Cardiac fibroblast (primary cell): ENCODE results near the gene TIMM22.
"Not testable (repeated sequence)": the region's sequence is repeated elsewhere in the genome, so short reads cannot be mapped to it uniquely, and the experiment has no call there.

Source experiments
- DNase-seq, 2 donors: peaks; one replicate each; pipeline versions ENCODE4 v3.0.0 to v3.0.0-alpha.2; 2010; ENCODE audit warnings: low read depth in 2 of 2
- H3K4me3 ChIP-seq, 2 donors: replicated peaks in 1 of 2; 1 replicate in 1 of 2; 2 replicates in 1 of 2; pipeline ENCODE4 v1.5.1; 2011; ENCODE audit warnings: low read depth in 2 of 2, low read length in 2 of 2, mild to moderate bottlenecking in 2 of 2, moderate library complexity in 1 of 2
- TF ChIP-seq, protein P1 (sequence below): IDR thresholded peaks from one replicate; pipeline ENCODE4 v1.5.1; 2011; ENCODE audit warnings: low read depth, mild to moderate bottlenecking, low read length, inconsistent platforms

The TIMM22 gene

GRCh38 chr17:964876-965275 lies 32.1 kb upstream of the TIMM22 start:
- DNase-seq: no peak
- H3K4me3 ChIP-seq: no peak overlapping the region
- TF ChIP-seq, protein P1, sequence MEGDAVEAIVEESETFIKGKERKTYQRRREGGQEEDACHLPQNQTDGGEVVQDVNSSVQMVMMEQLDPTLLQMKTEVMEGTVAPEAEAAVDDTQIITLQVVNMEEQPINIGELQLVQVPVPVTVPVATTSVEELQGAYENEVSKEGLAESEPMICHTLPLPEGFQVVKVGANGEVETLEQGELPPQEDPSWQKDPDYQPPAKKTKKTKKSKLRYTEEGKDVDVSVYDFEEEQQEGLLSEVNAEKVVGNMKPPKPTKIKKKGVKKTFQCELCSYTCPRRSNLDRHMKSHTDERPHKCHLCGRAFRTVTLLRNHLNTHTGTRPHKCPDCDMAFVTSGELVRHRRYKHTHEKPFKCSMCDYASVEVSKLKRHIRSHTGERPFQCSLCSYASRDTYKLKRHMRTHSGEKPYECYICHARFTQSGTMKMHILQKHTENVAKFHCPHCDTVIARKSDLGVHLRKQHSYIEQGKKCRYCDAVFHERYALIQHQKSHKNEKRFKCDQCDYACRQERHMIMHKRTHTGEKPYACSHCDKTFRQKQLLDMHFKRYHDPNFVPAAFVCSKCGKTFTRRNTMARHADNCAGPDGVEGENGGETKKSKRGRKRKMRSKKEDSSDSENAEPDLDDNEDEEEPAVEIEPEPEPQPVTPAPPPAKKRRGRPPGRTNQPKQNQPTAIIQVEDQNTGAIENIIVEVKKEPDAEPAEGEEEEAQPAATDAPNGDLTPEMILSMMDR: no peak

GRCh38 chr17:965311-965989 lies 31.5 kb upstream of the TIMM22 start:
- TF ChIP-seq, protein P1: no peak
- no peak for DNase-seq
- no peak overlapping the region for H3K4me3 ChIP-seq

- H3K4me3 ChIP-seq: no peak overlapping the region
- TF ChIP-seq, protein P1: no peak
- DNase-seq: no peak
Observed at GRCh38 chr17:967122-967521, 29.8 kb upstream of the TIMM22 start.

DNA sequence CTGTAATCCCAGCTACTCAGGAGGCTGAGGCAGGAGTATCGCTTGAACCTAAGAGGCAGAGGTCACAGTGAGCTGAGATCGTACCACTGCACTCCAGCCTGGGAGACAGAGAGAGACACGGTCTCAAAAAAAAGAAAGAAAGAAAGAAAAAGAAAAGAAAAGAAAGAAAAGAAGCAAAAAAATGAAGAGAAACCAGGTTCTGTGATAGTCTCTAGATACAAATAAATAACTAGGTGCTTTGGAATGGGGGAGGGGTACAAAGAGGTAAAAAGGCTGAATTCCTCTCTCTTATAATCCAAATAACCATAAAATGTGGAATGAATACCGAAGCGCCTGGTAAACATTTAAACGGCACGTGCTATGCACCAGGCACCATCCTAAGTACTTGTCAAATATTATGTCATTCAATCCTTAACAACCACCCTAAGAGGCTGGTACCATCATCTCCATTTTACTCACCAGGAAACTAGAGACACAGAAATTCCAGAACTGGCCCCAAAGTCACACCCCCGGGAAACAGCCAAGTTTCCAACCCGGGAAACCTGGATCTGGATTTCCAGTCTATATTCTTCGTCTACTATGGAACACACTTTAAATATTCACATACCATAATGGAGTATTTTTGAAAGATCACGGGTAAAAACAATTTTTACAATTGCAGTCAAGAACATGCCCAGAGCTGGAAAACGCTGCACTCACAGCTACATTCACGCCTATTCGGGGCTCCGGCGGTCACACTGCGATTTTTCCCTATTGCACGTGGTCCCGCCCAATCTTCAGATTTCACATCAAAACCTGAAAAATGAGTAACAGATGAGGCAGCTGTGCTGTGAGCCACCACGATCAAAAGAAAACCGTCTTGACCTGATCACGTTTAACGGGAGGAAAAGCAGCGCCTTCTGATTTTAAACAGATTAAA lies 27.9 kb upstream of the TIMM22 start:
- no peak overlapping the region for H3K4me3 ChIP-seq
- TF ChIP-seq, protein P1: no peak
- DNase-seq: no peak

GRCh38 chr17:969811-970355 lies 27.0 kb upstream of the TIMM22 start:
- TF ChIP-seq, protein P1: no peak
- DNase-seq: no peak
- no peak overlapping the region for H3K4me3 ChIP-seq

DNA sequence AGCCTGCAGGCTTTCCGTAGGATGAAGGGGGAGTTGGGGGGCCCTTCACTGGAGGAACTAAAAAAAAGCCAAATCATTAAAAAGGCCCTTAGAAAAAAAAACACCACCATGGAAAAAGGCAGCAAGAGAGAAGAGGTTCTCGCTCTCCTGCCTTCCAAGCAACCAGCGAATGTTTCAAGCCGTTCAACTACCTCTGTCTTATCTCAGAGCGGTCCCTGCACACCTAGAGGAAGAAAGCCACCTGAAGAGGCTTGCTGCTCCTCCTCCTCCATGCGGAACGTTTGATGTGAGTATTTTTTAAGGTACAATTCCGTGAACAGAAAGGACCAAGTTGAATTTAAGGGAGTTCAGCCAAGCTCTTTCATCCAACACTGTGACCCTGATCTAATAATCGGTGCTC lies 26.6 kb upstream of the TIMM22 start:
- no peak for DNase-seq
- TF ChIP-seq, protein P1: no peak
- H3K4me3 ChIP-seq: no peak overlapping the region

DNA sequence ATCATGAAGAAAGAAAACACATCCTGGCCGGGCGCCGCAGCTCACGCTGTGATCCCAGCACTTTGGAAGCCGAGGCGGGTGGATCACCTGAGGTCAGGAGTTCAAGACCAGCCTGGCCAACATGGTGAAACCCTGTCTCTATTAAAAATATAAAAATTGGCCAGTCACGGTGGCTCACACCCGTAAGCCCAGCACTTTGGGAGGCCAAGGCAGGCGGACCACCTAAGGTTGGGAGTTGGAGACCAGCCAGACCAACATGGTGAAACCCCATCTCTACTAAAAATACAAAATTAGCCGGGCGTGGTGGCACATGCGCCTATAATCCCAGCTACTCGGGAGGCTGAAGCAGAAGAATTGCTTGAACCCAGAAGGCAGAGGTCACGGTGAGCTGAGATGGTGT lies 25.1 kb upstream of the TIMM22 start:
- not testable (repeated sequence) for H3K4me3 ChIP-seq, DNase-seq
